Spleen (tissue), 11 donors: Measurements from ENCODE around the gene SNX30. TPM values are rescaled to one million over a fixed set of nuclear protein-coding genes. Genes with fewer than 3 reads are reported as not detected.

Source experiments
- DNase-seq: peaks from one replicate; pipeline ENCODE4 v3.0.0-alpha.2; 2020
- H3K27ac ChIP-seq, 8 donors: fragments of 200-600 bp; sonication (generic) in 7 of 8; 1 replicate in 4 of 8; 2 replicates in 4 of 8; pipeline versions ENCODE4 v1.5.0 to v1.8.0; 2016 to 2021; ENCODE audit warnings: inconsistent platforms in 4 of 8, mild to moderate bottlenecking in 4 of 8, moderate library complexity in 1 of 8
- H3K27me3 ChIP-seq, 7 donors: fragments of 200-600 bp; sonication (generic) in 6 of 7; replicated peaks in 1 of 7; 1 replicate in 4 of 7; 2 replicates in 3 of 7; pipeline versions ENCODE4 v1.5.0 to v1.8.0; 2016 to 2021; ENCODE audit warnings: inconsistent platforms in 3 of 7, mild to moderate bottlenecking in 1 of 7
- H3K36me3 ChIP-seq, 6 donors: fragments of 200-600 bp; sonication (generic) in 5 of 6; 1 replicate in 4 of 6; 2 replicates in 2 of 6; pipeline versions ENCODE4 v1.5.0 to v1.8.0; 2016 to 2021; ENCODE audit warnings: inconsistent platforms in 2 of 6
- H3K4me1 ChIP-seq, 6 donors: fragments of 200-600 bp; sonication (generic) in 5 of 6; 1 replicate in 3 of 6; 2 replicates in 3 of 6; pipeline versions ENCODE4 v1.5.0 to v1.8.0; 2016 to 2021; ENCODE audit warnings: inconsistent platforms in 3 of 6
- H3K4me3 ChIP-seq, 8 donors: fragments of 200-600 bp; sonication (generic) in 7 of 8; 1 replicate in 4 of 8; 2 replicates in 4 of 8; pipeline versions ENCODE4 v1.5.0 to v1.8.0; 2016 to 2021; ENCODE audit warnings: inconsistent platforms in 4 of 8, mild to moderate bottlenecking in 4 of 8, moderate library complexity in 2 of 8
- H3K9me3 ChIP-seq, 8 donors: fragments of 200-600 bp; sonication (generic) in 7 of 8; 1 replicate in 4 of 8; 2 replicates in 4 of 8; pipeline versions ENCODE4 v1.5.0 to v1.8.0; 2016 to 2021; ENCODE audit warnings: inconsistent platforms in 4 of 8
- CTCF ChIP-seq, 11 experiments: fragments of 200-600 bp in 7 of 11; fragments of 450-650 bp in 4 of 11; sonication (generic) in 4 of 11; IDR thresholded peaks in 8 of 11; conservative IDR thresholded peaks in 3 of 11; 1 replicate in 7 of 11; 2 replicates in 4 of 11; pipeline versions ENCODE4 v1.4.0 to v1.8.0; 2016 to 2021; ENCODE audit warnings: antibody characterized with exemption in 11 of 11, inconsistent platforms in 4 of 11, mild to moderate bottlenecking in 1 of 11
- POLR2A ChIP-seq, 3 donors: fragments of 450-650 bp; IDR thresholded peaks; one replicate each; pipeline ENCODE4 v1.5.1; 2017; ENCODE audit warnings: antibody characterized with exemption in 3 of 3, mild to moderate bottlenecking in 1 of 3
- POLR2AphosphoS5 ChIP-seq, 3 donors: sonication (generic); formaldehyde crosslinking; IDR thresholded peaks; one replicate each; pipeline ENCODE4 v1.5.1; 2017; ENCODE audit warnings: antibody characterized with exemption in 3 of 3
- WGBS, 5 donors: extraction: QIAGEN DNeasy Blood & Tissue Kit in 3 of 5; methylation state at CpG; one replicate each; pipeline versions ENCODE4 v1.1.5 to v1.1.7; 2013 to 2018; 5-methylcytosine and 5-hydroxymethylcytosine counted together
- intact Hi-C: fragments of 100-400 bp; cut with DNase I; formaldehyde crosslinking; loops from one replicate; pipeline ENCODE4 v1.15.0; 2023; ENCODE audit warnings: low total_unique reads
- polyA plus RNA-seq, 3 donors: library from polyadenylated mRNA; stranded (reverse); fragments of 200-250 nt; gene quantifications; one replicate each; pipeline ENCODE4 v1.2.1, GENCODE V29; 2013
- total RNA-seq, 7 donors: library from RNA; depleted of rRNA in 3 of 7; stranded (reverse); fragments of >200 nt in 3 of 7; fragmentation: NEBNext Ultra II Directional in 4 of 7; extraction: Animal tissue kit (Norgen Biotek cat#: 25700) in 4 of 7; gene quantifications; one replicate each; pipeline versions ENCODE4 v1.1.0 to v1.2.1, GENCODE V29; 2016 to 2021
- donor health status: healthy with polysubstance abuse.
- donor health status: DM: no; HTN: no; CAD: no; lungs with moderate emphysema.
- donor health status: DM: no; HTN: no; CAD: no.
- donor health status: Bipolar disorder and iron deficiency.
- donor health status: healthy.
- donor health status: DM: no; HTN: no; CAD: no.
- donor health status: DM: yes; HTN: yes; CAD: no.

SNX30 gene
- total and polyA plus RNA-seq, 10 donors, result 1.2 to 23.3 (median 14.6) TPM

- intact Hi-C loops, result no loop called here
- Histone ChIP-seq H3K27me3 (no peaks in the 10 kb centered on the region), H3K27ac (no peak overlapping the region), H3K4me3 (no peak overlapping the region), H3K9me3 (no peaks in the 10 kb centered on the region), H3K4me1 (no peaks in the 10 kb centered on the region), H3K36me3 (peaks cover 0 to 40% (median 0%) of the 10 kb centered on the region in 6 donors)
- TF ChIP-seq POLR2AphosphoS5 (IDR thresholded peaks at IDR 0.05) (no peak), POLR2A (IDR thresholded peaks at IDR 0.05) (no peak), CTCF (IDR thresholded peaks at IDR 0.05 in 8 of 11, conservative IDR thresholded peaks at IDR 0.05 in 3 of 11) (no peak)
- 94 to 98% (median 96%) methylated on average over 2 to 7 of the region's 7 CpGs for WGBS, 5 donors
- no peak for DNase-seq
Measured at GRCh38 chr9:112881331-112881730, 130.8 kb downstream of the SNX30 start.

- intact Hi-C loops, result no loop called here
- WGBS, 5 donors, result 28 to 56% (median 41%) methylated on average over 5 to 6 of the region's 6 CpGs
- no peak for TF ChIP-seq CTCF (IDR thresholded peaks at IDR 0.05 in 8 of 11, conservative IDR thresholded peaks at IDR 0.05 in 3 of 11)
- no peak for TF ChIP-seq POLR2AphosphoS5 (IDR thresholded peaks at IDR 0.05)
- TF ChIP-seq POLR2A (IDR thresholded peaks at IDR 0.05), result no peak
- H3K4me1 ChIP-seq, result no peaks in the 10 kb centered on the region
- no peak overlapping the region for H3K27ac ChIP-seq
- DNase-seq, result no peak
- no peaks in the 10 kb centered on the region for H3K9me3 ChIP-seq
- peaks cover 0 to 4% (median 0%) of the 10 kb centered on the region in 7 donors for H3K27me3 ChIP-seq
- no peak overlapping the region for H3K4me3 ChIP-seq
- H3K36me3 ChIP-seq, result peaks cover 0 to 19% (median 0%) of the 10 kb centered on the region in 6 donors
Measured at GRCh38 chr9:112884101-112884500, 133.5 kb downstream of the SNX30 start.

GRCh38 chr9:112884721-112885120, 134.2 kb downstream of the SNX30 start:
- DNase-seq, result no peak
- 90 to 95% (median 93%) methylated on average over 5 of the region's 5 CpGs for WGBS, 5 donors
- Histone ChIP-seq H3K9me3 (no peaks in the 10 kb centered on the region), H3K4me1 (peaks cover 0 to 2% (median 0%) of the 10 kb centered on the region in 6 donors), H3K27ac (no peak overlapping the region), H3K4me3 (no peak overlapping the region), H3K36me3 (peaks cover 0 to 14% (median 0%) of the 10 kb centered on the region in 6 donors), H3K27me3 (peaks cover 0 to 10% (median 2%) of the 10 kb centered on the region in 7 donors)
- intact Hi-C loops, result no loop called here
- TF ChIP-seq CTCF (IDR thresholded peaks at IDR 0.05 in 8 of 11, conservative IDR thresholded peaks at IDR 0.05 in 3 of 11), result no peak
- no peak for TF ChIP-seq POLR2A (IDR thresholded peaks at IDR 0.05)
- TF ChIP-seq POLR2AphosphoS5 (IDR thresholded peaks at IDR 0.05), result no peak

GRCh38 chr9:112885324-112885723, 134.8 kb downstream of the SNX30 start:
- WGBS, 5 donors, result 38 to 60% (median 47%) methylated on average over 1 of the region's 1 CpG
- H3K4me1 ChIP-seq, result peaks cover 0 to 8% (median 5%) of the 10 kb centered on the region in 6 donors
- TF ChIP-seq POLR2AphosphoS5 (IDR thresholded peaks at IDR 0.05) (no peak), CTCF (IDR thresholded peaks at IDR 0.05 in 8 of 11, conservative IDR thresholded peaks at IDR 0.05 in 3 of 11) (no peak)
- no peak for DNase-seq
- H3K36me3 ChIP-seq, result peaks cover 0 to 13% (median 0%) of the 10 kb centered on the region in 6 donors
- no peaks in the 10 kb centered on the region for H3K9me3 ChIP-seq
- peaks cover 0 to 16% (median 9%) of the 10 kb centered on the region in 7 donors for H3K27me3 ChIP-seq
- intact Hi-C loops, result no loop called here
- no peak overlapping the region for H3K27ac ChIP-seq
- no peak overlapping the region for H3K4me3 ChIP-seq
